HG02588 (cell line): ENCODE measurements around the gene TKTL1.
"Not testable (repeated sequence)": the region's sequence is repeated elsewhere in the genome, so short reads cannot be mapped to it uniquely, and the experiment has no call there.

Experiments used
- ATAC-seq: cut with Tn5 transposase; IDR thresholded peaks from one replicate; pipeline ENCODE4 v1.9.1; 2021; ENCODE audit warnings: mild to moderate bottlenecking, moderate library complexity; ENCODE audit not compliant: unreplicated experiment

The TKTL1 gene, protein sequence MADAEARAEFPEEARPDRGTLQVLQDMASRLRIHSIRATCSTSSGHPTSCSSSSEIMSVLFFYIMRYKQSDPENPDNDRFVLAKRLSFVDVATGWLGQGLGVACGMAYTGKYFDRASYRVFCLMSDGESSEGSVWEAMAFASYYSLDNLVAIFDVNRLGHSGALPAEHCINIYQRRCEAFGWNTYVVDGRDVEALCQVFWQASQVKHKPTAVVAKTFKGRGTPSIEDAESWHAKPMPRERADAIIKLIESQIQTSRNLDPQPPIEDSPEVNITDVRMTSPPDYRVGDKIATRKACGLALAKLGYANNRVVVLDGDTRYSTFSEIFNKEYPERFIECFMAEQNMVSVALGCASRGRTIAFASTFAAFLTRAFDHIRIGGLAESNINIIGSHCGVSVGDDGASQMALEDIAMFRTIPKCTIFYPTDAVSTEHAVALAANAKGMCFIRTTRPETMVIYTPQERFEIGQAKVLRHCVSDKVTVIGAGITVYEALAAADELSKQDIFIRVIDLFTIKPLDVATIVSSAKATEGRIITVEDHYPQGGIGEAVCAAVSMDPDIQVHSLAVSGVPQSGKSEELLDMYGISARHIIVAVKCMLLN

DNA sequence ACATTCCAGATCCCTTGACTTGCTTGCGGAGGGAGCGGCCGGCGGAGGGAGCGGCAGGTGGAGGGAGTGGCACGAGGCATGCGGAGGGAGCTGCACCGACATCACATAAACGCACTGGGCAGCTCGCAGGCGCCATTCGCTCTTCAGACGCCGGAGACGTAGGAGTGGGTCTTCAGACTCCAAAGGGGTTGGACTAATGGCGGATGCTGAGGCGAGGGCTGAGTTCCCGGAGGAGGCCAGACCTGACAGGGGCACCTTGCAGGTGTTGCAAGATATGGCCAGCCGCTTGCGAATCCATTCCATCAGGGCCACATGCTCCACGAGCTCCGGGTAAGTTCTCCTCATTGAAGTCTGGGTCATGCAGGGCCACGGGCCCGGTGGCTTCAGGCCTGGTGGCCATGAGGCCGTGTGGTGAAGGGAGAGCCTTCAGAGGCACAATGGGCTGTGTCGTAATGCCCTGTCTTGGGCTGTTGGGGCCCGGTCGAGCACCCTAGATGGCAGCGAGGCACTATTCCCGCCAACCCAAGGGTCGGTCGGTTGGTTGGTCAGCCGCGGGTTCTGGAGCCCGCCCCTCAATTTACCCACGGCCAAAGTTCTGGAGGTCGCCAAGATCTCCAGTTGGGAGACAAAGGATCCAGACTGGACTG lies at the start of gene TKTL1:
TSS of gene TKTL1 (plus strand) at position 132 of the 647 bp plus-strand sequence. CDS start at position 197, 65 bp downstream.
- ATAC-seq, result no peak

DNA sequence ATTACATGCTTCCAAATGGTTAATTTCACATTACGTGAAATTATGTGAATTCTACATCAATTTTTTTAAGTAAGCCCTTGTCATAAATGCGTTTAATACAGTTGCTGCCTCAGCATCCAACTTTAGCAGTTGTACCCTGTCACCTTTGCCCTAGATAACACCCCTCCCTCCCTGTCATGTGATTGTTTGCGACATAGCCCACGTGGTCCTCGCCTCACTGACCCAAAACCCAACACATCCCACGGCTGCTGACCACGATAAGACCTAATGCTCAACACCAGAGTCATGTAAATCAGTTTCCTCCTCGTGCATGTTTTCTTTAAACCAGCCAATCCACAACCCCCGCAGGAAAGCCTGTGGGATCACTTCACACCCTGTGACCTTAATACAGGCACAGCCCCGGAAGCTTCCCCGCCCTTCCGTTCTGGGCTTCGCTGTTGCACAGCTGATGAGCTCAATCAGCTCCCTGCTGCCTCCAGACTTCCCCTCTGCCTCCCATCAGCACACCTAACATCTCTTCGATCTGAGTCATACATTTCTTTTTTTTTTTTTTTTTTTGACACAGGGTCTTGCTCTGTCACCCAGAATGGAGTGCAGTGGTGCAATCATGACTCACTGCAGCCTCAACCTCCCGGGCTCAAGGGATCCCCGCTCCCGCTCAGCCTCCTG lies 48.1 kb upstream of the TKTL1 start:
- ATAC-seq, result not testable (repeated sequence)

DNA sequence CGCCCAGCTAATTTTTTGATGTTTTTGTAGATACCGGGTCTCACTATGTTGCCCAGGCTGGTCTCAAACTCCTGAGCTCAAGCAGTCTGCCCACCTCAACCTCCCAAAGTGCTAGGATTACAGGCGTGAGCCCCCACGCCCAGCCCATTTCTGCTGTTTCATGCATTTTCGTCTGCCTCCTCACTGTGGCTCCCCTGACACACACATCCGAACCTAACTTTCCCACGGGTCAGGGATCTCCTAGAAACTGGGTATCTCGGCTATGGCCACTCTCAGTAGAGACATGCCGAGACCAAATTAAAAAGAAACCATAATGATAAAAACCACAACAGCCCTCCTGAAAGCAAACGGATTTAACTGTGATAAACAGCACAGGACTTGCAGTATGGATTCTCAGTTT lies 47.5 kb upstream of the TKTL1 start:
- ATAC-seq, result not testable (repeated sequence)

DNA sequence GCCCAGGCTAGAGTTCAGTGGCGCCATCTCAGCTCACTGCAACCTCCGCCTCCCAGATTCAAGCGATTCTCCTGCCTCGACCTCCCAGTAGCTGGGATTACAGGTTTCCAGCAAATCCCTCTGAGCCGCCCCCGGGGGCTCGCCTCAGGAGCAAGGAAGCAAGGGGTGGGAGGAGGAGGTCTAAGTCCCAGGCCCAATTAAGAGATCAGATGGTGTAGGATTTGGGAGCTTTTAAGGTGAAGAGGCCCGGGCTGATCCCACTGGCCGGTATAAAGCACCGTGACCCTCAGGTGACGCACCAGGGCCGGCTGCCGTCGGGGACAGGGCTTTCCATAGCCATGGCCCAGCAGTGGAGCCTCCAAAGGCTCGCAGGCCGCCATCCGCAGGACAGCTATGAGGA lies 38.3 kb upstream of the TKTL1 start, which contains the start of gene OPN1MW3:
TSS of gene OPN1MW3 (plus strand) at position 301 of the 400 bp plus-strand sequence. CDS start at position 339, 38 bp downstream.
- ATAC-seq, result not testable (repeated sequence)

DNA sequence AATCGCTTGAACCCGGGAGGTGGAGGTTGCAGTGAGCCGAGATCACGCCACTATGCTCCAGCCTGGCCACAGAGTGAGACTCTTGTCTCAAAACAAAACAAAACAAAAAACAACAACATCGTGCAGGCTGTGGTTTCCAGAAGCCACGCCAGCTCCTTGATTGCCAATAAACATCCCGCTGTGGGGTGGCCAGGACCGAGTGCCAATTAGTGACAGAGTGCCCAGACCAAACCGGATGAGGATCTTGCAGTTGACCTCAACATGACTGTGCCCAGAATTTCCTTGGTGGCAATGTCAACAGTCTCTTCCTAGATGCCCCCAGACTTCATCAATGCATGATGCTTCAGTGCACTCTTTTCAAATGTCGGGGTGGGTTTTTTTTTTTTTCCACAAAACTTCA lies 36.9 kb upstream of the TKTL1 start:
- not testable (repeated sequence) for ATAC-seq

DNA sequence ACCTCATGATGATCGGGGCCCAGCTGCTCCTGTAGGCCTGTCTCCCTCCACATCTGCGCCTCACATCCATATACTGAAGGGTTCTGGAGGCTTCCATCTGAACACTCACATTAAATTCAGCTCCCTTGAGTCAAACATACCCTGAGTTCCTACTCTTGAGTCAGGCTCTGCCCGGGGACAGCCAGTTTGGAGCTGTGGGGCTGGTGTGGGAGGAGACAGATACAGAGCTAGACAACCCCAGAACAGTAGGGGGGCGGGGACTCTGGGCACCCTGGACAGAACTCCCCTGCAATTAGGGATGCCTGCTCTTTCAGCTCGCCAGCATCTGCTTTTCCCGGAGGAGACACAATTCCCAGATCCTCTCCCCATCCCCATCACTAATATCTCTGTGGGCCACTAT lies 32.5 kb upstream of the TKTL1 start:
- ATAC-seq, result not testable (repeated sequence)

DNA sequence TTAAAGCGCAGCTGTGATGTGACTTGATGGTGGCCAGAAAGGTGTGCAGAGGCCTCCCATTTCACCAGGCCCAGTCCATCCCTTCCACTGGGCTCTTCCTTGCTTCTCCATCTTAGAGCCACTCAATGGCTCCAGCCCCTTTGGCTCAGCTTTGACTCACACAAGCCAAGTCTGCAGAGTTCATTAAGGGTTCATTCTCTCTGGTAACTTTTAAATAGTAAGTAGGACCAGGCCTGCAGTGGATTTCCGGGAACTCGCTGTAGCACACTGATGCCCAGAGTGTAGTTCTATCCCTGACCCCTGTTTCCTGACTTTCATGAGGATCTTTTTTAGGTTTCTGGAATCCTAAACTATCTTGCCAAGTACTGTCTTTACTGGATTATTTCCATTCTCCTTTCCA lies 26.4 kb upstream of the TKTL1 start:
- not testable (repeated sequence) for ATAC-seq

DNA sequence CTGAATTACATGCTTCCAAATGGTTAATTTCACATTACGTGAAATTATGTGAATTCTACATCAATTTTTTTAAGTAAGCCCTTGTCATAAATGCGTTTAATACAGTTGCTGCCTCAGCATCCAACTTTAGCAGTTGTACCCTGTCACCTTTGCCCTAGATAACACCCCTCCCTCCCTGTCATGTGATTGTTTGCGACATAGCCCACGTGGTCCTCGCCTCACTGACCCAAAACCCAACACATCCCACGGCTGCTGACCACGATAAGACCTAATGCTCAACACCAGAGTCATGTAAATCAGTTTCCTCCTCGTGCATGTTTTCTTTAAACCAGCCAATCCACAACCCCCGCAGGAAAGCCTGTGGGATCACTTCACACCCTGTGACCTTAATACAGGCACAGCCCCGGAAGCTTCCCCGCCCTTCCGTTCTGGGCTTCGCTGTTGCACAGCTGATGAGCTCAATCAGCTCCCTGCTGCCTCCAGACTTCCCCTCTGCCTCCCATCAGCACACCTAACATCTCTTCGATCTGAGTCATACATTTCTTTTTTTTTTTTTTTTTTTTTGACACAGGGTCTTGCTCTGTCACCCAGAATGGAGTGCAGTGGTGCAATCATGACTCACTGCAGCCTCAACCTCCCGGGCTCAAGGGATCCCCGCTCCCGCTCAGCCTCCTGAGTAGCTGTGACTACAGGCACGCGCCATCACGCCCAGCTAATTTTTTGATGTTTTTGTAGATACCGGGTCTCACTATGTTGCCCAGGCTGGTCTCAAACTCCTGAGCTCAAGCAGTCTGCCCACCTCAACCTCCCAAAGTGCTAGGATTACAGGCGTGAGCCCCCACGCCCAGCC lies 10.9 kb upstream of the TKTL1 start:
- ATAC-seq, result peak; percentile 58

DNA sequence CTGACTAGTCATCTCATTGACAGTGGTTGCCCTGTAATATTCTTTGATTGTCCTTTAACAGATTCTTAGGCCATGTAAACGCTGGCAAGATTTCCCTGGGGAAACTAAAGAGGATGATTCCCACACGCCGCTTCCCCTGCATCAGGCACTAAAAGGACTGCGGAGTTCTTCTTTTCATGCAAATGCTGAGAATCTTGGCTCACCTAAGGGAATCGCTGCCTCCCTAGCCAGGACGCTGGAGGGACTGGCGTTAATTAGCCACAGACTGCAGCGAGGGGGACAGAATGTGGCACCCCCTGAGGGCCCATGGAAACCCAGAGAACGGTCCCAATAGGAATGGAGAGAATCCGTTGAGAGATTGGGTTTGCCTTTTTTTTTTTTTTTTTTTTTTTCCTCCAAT lies 9.2 kb upstream of the TKTL1 start:
- not testable (repeated sequence) for ATAC-seq

DNA sequence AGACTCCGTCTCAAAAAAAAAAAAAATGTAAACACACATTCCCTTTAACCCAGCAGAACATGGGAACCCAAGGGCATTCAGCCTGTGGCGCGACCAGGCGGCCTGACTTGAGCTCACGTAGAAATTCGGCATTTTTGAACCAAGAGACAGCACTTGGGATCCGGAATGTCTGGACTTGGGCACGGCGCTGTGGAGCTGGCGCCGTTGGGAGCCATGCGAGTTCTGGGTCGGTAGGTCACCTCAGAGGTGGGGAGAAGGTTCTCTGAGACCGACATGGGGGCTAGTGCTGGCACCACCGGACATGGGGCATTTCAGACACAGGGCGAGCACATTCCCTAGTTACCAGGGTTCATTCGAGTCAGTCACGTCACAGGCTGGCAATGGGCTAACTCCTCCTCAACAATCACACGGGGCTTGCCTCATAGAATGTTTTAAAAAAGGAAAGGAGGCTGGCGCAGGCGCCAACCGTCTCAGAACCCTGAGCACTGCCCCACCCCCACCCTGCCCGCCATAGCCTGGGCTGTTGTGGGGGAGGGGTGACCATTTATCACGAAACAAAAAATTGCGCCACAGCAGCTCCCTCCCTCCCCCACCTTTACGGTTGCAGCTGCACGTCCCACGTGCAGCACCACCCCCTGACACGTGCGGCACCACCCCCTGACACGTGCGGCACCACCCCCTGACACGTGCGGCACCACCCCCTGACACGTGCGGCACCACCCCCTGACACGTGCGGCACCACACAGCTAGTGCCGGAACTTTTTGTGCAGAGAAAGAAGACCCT lies 612 bp upstream of the TKTL1 start, which contains the start of gene TEX28:
TSS of gene TEX28 (minus strand) at position 334 of the 784 bp plus-strand sequence. CDS start 3,007 bp downstream, outside the sequence.
- ATAC-seq, result no peak

DNA sequence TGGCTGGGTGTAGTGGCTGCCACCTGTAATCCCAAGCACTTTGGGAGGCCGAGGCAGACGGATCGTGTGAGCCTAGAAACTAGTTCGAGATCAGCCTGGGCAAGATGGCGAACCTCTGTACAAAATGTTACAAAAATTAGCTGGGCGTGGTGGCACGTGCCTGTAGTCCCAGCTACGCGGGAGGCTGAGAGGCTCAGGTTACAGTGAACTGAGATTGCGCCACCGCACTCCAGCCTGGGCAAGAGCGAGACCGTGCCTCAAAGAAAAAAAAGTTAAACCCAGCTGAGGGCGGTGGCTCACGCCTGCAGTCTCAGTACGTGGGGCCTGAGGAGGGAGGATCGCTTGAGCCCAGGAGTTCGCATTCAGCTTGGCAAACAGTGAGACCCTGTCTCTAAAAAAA lies 1.1 kb downstream of the TKTL1 start:
- ATAC-seq, result no peak

DNA sequence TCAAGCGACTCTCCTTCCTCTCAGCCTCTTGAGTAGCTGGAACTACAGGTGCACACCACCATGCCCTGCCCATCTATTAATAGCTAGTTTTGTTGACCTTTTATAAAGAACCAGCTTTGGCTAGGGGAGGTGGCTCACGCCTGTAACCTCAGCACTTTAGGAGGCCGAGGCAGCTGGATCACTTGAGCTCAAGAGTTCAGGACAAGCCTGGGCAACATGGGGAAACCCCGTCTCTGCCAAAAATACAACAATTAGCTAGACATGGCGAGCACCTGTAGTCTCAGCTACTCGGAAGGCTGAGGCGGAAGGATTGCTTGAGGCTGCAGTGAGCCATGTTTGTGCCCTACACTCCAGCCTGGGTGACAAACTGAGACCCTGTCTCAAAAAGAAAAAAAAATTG lies 2.7 kb downstream of the TKTL1 start:
- ATAC-seq, result no peak

DNA sequence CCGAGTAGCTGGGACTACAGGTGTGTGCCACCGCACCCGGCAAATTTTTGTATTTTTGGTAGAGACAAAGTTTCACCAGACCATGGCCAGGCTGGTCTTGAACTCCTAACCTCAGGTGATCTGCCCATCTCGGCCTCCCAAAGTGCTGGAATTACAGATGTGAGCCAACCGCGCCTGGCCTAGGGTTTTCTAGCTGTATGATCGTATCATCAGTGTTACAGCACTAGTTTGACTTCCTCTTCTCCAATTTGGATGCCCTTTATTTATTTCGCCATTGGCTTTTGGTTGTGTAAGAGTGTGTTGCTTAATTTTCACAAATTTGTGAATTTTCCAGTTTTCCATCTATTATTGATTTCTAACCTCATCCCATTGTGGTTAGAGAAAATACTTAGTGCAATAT lies 5.2 kb downstream of the TKTL1 start:
- ATAC-seq, result no peak

DNA sequence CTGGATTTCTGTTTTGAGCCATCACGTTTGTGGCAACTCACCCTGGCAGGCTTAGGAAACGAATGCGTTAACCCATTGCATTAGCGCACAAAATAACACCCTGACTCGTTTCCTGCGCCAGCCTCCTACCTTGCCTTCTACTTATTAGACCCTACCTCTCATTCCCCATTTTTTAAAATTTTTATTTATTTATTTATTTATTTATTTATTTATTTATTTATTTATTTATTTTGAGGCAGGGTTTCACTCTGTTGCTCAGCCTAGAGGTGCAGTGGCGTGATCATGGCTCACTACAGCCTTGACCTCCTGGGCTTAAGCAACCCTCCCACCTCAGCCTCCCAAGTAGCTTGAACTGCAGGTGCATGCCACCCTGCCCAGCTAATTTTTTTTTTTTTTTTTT lies 7.4 kb downstream of the TKTL1 start:
- not testable (repeated sequence) for ATAC-seq

DNA sequence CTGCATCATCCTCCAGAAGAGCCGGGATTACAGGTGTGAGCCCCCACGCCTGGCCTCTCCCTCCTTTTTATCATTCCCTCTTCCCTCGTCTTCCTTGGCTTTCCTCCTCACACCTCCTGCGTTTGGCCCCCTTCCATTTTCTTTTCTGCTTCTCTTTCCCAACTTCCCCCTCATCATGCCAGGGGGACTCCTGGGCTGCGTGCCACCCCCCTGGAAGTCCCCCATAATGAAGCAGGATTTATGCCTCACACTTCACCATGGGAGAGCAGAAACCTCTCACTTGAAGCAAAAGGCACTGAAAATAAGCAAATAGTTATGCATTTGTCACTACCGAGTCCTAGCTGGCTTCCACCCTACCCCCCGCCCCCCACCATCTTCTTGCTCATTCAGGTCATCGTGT lies 7.9 kb downstream of the TKTL1 start:
- ATAC-seq, result no peak

DNA sequence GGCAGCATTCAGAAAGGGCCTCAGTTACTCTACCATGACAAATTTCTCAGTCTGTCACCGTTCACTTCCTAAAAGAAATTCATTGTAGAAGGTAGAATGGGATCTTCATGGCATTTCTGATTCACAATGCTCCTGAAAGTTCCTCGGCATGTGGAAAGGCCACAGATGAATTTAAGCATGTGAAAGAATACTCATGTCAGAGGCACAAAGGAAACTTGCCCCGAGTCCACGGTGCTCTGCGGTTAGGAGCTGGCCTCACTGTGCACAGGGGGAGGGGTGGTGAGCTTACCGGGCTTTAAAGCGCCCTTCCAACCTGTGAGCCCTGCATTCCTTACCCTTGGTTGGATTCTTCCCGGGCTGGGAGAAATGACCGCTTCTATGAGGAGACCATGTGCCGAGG lies 9.3 kb downstream of the TKTL1 start:
- ATAC-seq, result no peak

DNA sequence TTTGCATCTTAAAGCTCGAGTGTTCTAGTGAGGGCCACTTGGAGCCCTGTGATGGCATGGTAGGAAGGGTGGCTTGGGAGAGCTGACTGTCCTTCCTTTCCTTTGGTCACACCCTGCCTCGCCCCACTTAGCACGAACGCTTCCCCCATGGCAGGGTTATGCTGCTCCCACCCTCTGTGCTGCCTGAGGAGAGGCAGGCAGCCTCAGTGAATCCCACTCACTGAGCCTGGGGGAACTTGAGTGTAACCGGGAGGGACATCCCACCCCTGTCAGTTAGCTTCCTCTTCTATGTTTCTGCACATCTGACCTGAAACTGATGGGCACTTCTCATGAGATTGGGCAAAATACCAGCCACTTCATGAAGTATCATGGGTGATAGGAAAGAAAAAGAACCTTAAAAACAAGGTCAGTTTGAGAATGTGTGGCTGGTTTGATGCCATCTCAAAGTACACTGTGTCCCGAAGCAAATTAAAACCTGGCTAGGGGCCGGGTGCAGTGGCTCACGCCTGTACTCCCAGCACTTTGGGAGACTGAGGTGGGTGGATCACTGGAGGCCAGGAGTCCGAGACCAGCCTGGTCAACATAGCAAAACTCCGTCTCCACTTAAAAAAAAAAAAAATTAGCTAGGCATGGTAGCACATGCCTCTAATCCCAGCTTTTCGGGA lies 10.1 kb downstream of the TKTL1 start:
- no peak for ATAC-seq

DNA sequence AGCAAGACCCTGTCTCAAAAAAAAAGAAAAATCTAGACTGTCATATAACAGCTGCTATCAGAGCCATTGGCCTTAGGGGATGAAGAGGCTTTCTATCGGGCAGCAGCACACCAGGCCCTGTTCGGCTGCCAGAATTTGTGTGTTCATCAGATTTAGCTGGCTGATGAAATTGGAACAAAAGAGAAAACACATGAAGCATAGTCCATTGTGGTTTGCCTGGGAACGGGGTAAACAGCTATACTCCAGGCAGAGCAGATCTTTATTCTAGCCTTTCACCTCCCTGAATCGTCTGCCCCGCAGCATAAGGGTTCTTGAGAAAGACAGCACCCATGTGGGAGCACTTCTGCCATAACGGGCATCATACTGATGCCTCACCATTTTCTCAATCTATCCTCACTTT lies 11.6 kb downstream of the TKTL1 start:
- no peak for ATAC-seq
